ENCODE results near the gene ANKS6.

Gene ANKS6

GRCh38 chr9:98768344-98768743, 28.0 kb downstream of the ANKS6 start:
- DNase-seq: no peak

GRCh38 chr9:98767915-98768314, 28.4 kb downstream of the ANKS6 start:
- no peak for DNase-seq

- no peak for DNase-seq
These were observed 29.2 kb downstream of the ANKS6 start for GRCh38 chr9:98767196-98767595.

- DNase-seq: no peak
These were observed 29.8 kb downstream of the ANKS6 start for GRCh38 chr9:98766586-98766985.

GRCh38 chr9:98765256-98765655, 31.1 kb downstream of the ANKS6 start:
- no peak for DNase-seq

- no peak for DNase-seq
These were observed 32.2 kb downstream of the ANKS6 start for GRCh38 chr9:98763986-98764745.

- no peak for DNase-seq
These were observed 36.1 kb downstream of the ANKS6 start for GRCh38 chr9:98760231-98760630.

GRCh38 chr9:98755006-98755618, 41.2 kb downstream of the ANKS6 start:
- no peak for DNase-seq

GRCh38 chr9:98751210-98751609, 45.1 kb downstream of the ANKS6 start:
- DNase-seq: no peak

- DNase-seq: no peak
These were observed 45.8 kb downstream of the ANKS6 start for GRCh38 chr9:98750364-98751060.

GRCh38 chr9:98747476-98747875, 48.9 kb downstream of the ANKS6 start:
- DNase-seq: no peak

GRCh38 chr9:98745470-98745869, 50.9 kb downstream of the ANKS6 start:
- no peak for DNase-seq

GRCh38 chr9:98743818-98744611, 52.3 kb downstream of the ANKS6 start:
- DNase-seq: no peak

GRCh38 chr9:98743329-98743728, 53.0 kb downstream of the ANKS6 start:
- no peak for DNase-seq

- no peak for DNase-seq
These were observed 53.8 kb downstream of the ANKS6 start for GRCh38 chr9:98742325-98743280.

GRCh38 chr9:98740226-98740881, 56.0 kb downstream of the ANKS6 start:
- DNase-seq: no peak

GRCh38 chr9:98738741-98739140, 57.6 kb downstream of the ANKS6 start:
- no peak for DNase-seq

GRCh38 chr9:98736226-98736625, 60.1 kb downstream of the ANKS6 start:
- DNase-seq: no peak

GRCh38 chr9:98732801-98733200, 63.6 kb downstream of the ANKS6 start:
- DNase-seq: no peak

GRCh38 chr9:98732091-98732490, 64.3 kb downstream of the ANKS6 start:
- DNase-seq: no peak

- DNase-seq: no peak
These were observed 65.5 kb downstream of the ANKS6 start for GRCh38 chr9:98730871-98731270.

Data from stimulated activated CD4-positive, alpha-beta T cell treated with anti-CD3 and anti-CD28 coated beads, Interleukin-2, amount 100 ng/mL, for 48 hours (primary cell).